GM19328 (cell line): Measurements from ENCODE around the gene CLDN10.
"Not testable (repeated sequence)": the region's sequence is repeated elsewhere in the genome, so short reads cannot be mapped to it uniquely, and the experiment has no call there.

Experiments
- ATAC-seq: cut with Tn5 transposase; IDR thresholded peaks from one replicate; pipeline ENCODE4 v1.9.1; 2021; ENCODE audit warnings: mild to moderate bottlenecking, moderate library complexity; ENCODE audit not compliant: unreplicated experiment

CLDN10 gene

GRCh38 chr13:95552539-95553441 is at the start of gene CLDN10:
CLDN10 (plus strand) TSS chr13:95552720; CDS start chr13:95552754, 34 bp downstream.
- ATAC-seq: no peak

GRCh38 chr13:95503662-95504061 is 48.9 kb upstream of the CLDN10 start:
- ATAC-seq: no peak

GRCh38 chr13:95505265-95505664 is 47.3 kb upstream of the CLDN10 start:
- no peak for ATAC-seq

- ATAC-seq: no peak
Measured at GRCh38 chr13:95505986-95506385, 46.5 kb upstream of the CLDN10 start.

- ATAC-seq: no peak
Measured at GRCh38 chr13:95507991-95508390, 44.5 kb upstream of the CLDN10 start.

- no peak for ATAC-seq
Measured at GRCh38 chr13:95508996-95509395, 43.5 kb upstream of the CLDN10 start.

- ATAC-seq: no peak
Measured at GRCh38 chr13:95509521-95510310, 42.8 kb upstream of the CLDN10 start.

- no peak for ATAC-seq
Measured at GRCh38 chr13:95510950-95511349, 41.6 kb upstream of the CLDN10 start.

- no peak for ATAC-seq
Measured at GRCh38 chr13:95512424-95512823, 40.1 kb upstream of the CLDN10 start.

GRCh38 chr13:95512957-95513356 is 39.6 kb upstream of the CLDN10 start:
- ATAC-seq: no peak

- not testable (repeated sequence) for ATAC-seq
Measured at GRCh38 chr13:95515606-95516005, 36.9 kb upstream of the CLDN10 start.

GRCh38 chr13:95516021-95516420 is 36.5 kb upstream of the CLDN10 start:
- ATAC-seq: no peak

- no peak for ATAC-seq
Measured at GRCh38 chr13:95516492-95516891, 36.0 kb upstream of the CLDN10 start.

GRCh38 chr13:95523598-95523997 is 28.9 kb upstream of the CLDN10 start:
- no peak for ATAC-seq

GRCh38 chr13:95524264-95524901 is 28.1 kb upstream of the CLDN10 start:
- ATAC-seq: no peak

GRCh38 chr13:95527955-95528354 is 24.6 kb upstream of the CLDN10 start:
- ATAC-seq: no peak

- no peak for ATAC-seq
Measured at GRCh38 chr13:95530178-95530577, 22.3 kb upstream of the CLDN10 start.

- ATAC-seq: no peak
Measured at GRCh38 chr13:95533545-95534160, 18.9 kb upstream of the CLDN10 start.

- no peak for ATAC-seq
Measured at GRCh38 chr13:95535243-95535642, 17.3 kb upstream of the CLDN10 start.

- no peak for ATAC-seq
Measured at GRCh38 chr13:95536632-95537241, 15.8 kb upstream of the CLDN10 start.

- no peak for ATAC-seq
Measured at GRCh38 chr13:95540888-95541287, 11.6 kb upstream of the CLDN10 start.
